Erythroblast (primary cell): ENCODE measurements around the gene UBE2G2.
"Not testable (repeated sequence)": the region's sequence is repeated elsewhere in the genome, so short reads cannot be mapped to it uniquely, and the experiment has no call there.

Source experiments
- DNase-seq, 2 experiments: peaks; one replicate each; lab custom pipeline; 2025; lab: John Stamatoyannopoulos, UW
- GATA1 ChIP-seq: IDR thresholded peaks from 2 replicates; pipeline ENCODE4 v1.6.1; 2011; ENCODE audit warnings: low read depth, mild to moderate bottlenecking, control low read depth, low read length, moderate library complexity
- POLR2A ChIP-seq: IDR thresholded peaks from 2 replicates; pipeline ENCODE4 v1.6.1; 2011; ENCODE audit warnings: mild to moderate bottlenecking, low read length

UBE2G2 gene

DNA sequence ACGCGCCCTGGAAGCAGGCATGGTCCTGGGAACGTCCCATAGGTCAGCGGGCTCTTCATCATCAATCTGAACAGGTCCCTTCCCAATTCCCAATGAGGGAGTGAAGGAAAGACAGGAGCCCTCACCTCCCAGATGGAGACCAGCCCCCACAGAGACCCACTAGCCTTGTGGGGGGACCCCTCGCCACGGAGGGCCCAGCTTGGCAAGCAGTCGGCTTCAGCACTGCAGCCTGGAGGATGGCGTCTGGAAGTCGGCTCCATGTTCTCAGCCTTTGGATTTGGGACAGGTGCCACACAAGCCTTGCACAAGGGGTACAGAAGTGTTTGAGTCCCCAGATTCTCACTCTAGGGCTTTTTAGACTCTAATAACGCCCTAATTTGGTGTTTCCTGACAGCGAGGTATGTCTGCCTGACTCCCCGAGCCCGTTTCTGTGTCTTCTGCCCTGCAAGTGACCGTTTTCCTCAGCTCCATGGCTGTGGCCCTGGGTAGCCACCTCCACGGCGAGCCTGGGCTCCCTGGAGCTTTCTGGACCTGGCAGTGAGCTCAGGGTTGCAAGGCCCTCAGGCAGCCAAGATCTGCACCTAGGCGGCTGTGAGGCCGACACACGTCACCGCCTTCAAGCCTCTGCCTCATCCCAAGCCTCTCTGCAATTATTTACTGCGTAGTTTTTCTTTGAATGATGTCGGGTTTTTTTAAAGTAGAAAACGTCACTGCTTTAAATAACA is 41.3 kb upstream of the UBE2G2 start:
- no peak for DNase-seq

GRCh38 chr21:44842087-44842486 is 40.5 kb upstream of the UBE2G2 start:
- DNase-seq, result no peak
- TF ChIP-seq GATA1 (no peak), POLR2A (no peak)

More for the DNA sequence above, 41.3 kb upstream of the UBE2G2 start:
- TF ChIP-seq POLR2A, result no peak

DNA sequence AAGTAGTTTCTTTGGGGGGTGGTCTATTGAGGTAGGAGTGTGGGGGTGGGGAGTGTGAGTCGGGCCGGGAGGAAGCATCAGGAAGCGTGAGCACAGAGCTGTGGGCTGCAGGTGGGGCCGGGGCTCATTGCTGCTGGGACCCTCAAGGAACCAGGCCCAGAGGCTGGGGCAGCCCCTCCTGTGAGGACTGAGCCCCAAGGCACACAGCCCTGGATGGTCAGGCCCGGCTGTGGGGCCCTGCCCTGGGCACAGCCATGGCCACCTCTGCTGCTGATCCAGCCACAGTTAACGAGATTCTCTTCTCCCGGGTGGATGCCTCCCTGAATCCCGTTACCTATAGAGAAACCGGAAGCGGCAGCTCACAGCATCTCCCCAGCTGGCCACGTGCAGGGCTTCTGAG is 39.2 kb upstream of the UBE2G2 start:
- no peak for TF ChIP-seq POLR2A
- no peak for DNase-seq

GRCh38 chr21:44838951-44839350 is 37.3 kb upstream of the UBE2G2 start:
- TF ChIP-seq POLR2A, result no peak
- no peak for TF ChIP-seq GATA1
- DNase-seq, result no peak

- TF ChIP-seq POLR2A (no peak), GATA1 (no peak)
- DNase-seq, result no peak
Measured at GRCh38 chr21:44838039-44838895, 36.6 kb upstream of the UBE2G2 start.

DNA sequence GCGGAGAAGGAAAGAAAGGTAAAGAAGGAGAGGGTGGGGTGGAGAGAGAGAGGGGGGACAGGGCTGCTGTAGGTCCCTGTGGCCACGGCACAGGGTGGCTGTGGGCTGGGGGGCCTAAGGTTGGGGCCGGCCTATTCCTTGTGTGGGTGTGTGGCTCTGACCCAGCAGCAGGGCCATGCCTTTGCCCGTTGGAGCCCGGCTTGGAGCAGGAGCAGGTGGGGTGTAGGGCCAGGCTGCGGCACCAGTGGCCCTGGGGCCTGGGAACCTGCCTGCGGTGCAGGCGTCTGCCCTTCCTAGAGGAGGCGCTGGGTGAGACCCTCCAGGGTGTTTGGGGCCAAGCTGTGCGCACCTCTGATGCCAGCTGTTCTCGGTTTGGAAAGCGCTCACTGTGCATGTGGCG is 35.9 kb upstream of the UBE2G2 start:
- DNase-seq, result no peak

DNA sequence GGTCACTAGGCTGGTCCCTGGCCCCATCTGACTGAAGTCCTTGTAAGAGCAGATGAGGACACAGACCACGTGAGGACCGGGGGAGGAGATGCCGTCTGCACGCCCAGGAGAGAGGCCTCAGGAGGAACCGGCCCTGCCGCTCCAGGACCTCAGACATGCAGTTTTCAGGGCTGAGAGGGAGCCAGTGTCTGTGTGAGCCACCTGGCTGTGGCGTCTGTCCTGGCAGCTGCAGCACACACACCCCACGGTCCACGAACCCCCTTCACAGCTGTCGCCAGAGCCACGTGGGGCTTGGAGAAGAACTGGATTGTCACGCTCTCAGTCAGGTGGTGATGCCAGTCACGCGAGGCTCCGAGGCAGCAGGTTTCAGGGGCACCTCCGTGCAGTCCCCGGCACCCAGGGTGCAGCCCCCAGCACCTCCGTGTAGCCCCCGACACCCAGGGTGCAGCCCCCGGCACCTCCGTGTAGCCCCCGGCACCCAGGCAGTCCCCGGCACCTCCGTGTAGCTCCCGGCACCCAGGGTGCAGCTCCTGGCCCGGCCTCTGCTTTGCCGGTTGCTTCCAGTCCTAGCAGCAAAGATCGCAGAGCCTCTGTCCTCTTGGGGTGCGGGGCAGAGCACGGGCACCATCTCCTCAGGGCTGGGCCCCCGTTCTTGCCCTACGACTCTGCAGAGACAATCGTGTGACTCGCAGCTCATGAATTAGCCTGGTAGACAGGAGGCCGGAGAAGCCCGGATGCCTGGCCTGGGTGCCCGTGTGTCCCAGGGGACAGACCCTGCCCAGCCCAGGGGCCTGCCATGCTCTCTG is 35.2 kb upstream of the UBE2G2 start:
- no peak for TF ChIP-seq GATA1
- peak; percentile 58 to 63 for DNase-seq

More for the DNA sequence above, 35.9 kb upstream of the UBE2G2 start:
- TF ChIP-seq GATA1, result no peak
- TF ChIP-seq POLR2A, result no peak

DNA sequence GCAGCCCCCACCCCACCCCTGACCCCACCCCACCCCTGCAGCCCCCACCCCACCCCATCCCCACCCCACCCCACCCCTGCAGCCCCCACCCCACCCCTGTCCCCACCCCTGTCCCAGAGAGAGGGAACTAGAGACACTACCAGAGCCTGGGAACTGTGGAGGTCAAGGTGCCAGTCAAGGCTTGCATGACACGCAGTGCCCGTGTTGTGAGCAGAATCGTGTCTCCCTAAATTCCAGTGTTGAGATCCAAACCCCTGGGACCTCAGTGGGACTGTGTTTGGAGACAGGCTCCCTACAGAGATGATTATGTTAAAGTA is 34.7 kb upstream of the UBE2G2 start:
- no peak for TF ChIP-seq GATA1
- DNase-seq, result no peak

DNA sequence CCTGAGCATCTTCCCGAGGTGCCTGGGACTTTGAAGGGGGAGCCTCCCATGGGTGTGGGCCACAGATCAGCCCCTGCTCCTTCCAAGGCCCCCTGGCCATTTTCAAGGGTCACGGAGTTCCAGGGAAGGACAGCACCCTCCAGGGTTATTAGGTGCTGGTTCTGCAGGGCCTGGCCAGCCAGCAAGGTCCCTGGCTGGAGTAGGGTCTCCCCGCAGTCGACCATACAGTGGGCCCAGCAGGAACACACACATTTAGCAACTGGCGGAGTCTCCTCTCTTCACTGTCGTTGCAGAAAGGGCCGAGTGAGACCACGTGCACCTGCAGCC is 34.0 kb upstream of the UBE2G2 start:
- TF ChIP-seq POLR2A (no peak), GATA1 (no peak)
- DNase-seq, result no peak

GRCh38 chr21:44834951-44835646 is 33.5 kb upstream of the UBE2G2 start:
- DNase-seq, result no peak
- TF ChIP-seq GATA1 (no peak), POLR2A (no peak)

GRCh38 chr21:44834231-44834950 is 32.8 kb upstream of the UBE2G2 start:
- no peak for DNase-seq
- TF ChIP-seq POLR2A, result no peak
- TF ChIP-seq GATA1, result no peak

DNA sequence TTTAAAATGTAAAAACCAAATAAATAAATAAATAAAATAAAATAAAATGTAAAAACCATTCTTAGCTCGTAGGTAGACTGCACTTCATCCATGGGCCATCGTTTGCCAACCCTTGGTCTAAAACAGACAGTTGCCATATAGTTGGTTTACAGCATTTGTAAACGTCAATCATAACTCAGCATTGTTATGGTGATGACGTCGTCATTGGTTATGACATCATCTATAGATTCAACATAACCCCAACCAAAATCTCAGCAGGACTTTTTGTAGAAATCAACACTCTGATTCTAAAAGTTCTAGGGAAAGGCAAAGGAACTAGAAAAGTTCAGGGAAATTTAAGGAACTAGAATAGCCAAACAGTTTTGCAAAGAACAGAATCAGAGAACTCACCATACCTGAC is 32.0 kb upstream of the UBE2G2 start:
- no peak for DNase-seq
- TF ChIP-seq GATA1 (no peak), POLR2A (no peak)

DNA sequence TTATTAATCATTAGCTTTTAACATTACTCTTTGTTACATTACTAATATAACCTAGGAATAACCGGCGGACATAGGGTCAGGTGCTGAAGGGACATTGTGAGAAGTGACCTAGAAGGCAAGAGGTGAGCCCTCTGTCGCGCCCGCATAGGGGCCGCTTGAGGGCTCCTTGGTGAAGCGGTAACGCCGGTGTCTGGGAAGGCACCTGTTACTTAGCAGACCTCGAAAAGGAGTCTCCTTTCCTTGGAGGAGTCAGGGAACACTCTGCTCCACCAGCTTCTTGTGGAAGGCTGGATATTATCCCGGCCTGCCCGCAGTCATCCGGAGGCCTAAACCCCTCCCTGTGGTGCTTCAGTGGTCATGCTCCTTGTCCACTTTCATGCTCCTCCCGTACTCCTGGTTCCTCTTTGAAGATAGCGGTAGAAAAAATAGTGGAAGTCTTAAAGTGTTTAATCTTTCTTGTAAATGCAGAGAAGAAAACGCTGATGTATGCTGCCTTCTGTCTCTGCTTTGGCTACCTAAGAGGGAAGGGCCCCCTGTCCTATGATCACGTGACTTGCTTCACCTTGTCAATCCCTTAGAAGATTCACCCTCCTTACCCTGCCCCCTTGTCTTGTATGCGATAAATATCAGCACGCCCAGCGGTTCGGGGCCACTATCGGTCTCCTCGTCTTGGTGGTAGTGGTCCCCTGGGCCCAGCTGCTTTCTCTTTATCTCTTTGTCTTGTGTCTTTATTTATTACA is 31.1 kb upstream of the UBE2G2 start:
- not testable (repeated sequence) for DNase-seq
